T-helper 1 cell treated with Interleukin-12 subunit alpha and Interleukin-12 subunit beta and Interleukin-4 antibody, amounts not matched to agents 30 ng/mL and 1 ng/mL, for 36 hours (primary cell): ENCODE data around the gene TRIO. TPM values are rescaled to one million over a fixed set of nuclear protein-coding genes. Genes with fewer than 3 reads are reported as not detected.

Experiments used
- intact Hi-C: fragments of 100-400 bp; cut with micrococcal nuclease; formaldehyde crosslinking; loops from one replicate; pipeline ENCODE4 v1.15.1; 2024
- total RNA-seq: library from RNA; stranded (reverse); gene quantifications from 2 replicates; pipeline ENCODE4 v1.2.3, GENCODE V29; 2022

The TRIO gene
- total RNA-seq, 1 donor from 2014 or later, result 12.9 TPM

DNA sequence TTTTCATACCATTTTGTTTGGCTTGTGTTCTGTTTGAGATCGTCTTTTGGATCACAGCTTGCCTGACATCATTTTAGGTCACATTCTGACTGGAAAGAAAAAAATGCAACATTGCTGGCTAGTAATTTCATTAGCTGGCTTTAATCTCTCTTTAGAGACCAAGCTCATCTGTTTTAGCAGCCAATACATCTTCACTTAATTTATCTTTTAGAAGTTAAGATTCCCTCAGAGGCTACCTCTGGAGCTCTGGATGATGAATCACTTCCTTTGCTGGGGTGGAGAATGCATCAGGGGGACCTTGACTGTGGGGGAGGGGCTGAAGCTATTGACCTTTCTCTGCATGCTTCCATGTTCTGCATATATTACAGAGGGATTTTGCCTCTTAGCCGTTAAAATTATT lies 256.9 kb downstream of the TRIO start:
- intact Hi-C loops, result no loop called here

DNA sequence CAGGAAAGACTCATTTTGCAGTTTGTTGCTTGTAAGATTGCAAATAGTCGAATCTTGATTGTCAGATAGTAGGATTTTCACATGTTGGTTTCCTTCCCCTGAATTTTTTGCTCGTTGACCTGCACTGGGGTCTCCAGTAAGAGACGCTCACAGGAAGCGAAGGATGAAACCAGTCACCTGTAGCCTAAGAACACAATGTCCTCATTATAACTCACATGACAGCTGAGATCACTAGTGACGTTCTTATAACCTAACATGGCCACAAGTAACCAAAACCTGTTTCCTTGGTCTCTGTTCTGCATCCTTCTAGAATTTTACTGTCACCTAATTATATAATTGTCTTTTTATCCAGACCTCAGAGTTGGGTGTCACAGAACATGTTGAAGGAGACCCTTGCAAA lies 257.5 kb downstream of the TRIO start:
- intact Hi-C loops, result no loop called here

DNA sequence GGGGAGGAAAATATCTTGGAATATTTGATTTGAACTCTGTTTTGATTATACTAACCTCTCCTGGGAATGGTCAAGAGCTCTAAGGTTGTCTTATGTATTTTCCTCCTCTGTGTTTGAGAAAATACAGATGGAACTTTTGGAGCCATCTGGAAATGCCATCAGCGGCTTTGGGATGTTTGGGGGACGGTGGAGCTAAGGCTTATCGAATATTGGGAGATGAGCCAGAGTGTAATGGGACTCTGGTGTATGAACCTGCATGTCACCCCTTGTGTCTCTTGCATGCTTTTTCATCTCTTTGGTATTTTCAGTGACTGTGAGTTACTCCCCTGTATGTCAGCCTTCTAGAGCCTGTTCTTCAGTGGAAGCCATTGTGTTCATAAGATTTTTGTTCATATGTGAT lies 258.5 kb downstream of the TRIO start:
- intact Hi-C loops, result no loop called here

DNA sequence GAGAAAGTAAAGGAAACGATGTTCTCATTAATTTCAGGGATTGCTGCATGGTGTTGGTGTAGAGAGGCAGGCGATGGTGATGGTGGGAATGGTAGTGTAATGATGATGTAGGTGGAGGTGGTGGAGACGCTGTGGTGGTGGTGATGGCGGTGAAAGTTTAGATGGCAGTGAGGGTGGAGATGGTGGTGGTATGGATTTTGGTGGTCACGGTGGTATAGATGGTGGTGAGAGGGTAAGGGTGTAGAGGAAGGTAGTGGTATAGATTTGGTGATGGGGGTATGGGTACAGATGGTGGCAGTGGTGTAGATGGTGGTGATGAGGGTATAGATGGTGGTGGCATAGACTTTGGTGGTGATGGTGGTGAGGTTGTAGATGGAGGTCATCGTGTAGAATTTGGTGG lies 259.3 kb downstream of the TRIO start:
- intact Hi-C loops, result no loop called here

DNA sequence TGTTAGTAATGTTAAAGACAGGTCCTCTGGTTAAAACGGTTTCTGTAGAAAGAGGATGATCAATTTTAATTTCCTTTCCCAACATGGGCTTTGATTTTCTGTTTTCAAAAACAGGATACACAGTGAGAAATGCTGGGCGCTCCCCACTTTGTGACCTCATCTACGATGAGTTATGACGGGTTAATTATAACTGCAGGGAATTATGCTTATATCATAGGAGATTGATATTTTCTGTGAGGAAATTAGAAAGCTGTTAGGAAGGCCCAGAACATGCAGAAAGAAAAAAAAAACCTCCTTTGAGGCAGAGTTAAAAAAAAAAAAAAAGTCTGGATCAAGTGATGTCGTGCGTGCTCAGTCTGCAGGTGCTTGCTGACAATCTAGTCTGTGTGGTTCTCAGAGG lies 261.6 kb downstream of the TRIO start:
- intact Hi-C loops, result no loop called here

DNA sequence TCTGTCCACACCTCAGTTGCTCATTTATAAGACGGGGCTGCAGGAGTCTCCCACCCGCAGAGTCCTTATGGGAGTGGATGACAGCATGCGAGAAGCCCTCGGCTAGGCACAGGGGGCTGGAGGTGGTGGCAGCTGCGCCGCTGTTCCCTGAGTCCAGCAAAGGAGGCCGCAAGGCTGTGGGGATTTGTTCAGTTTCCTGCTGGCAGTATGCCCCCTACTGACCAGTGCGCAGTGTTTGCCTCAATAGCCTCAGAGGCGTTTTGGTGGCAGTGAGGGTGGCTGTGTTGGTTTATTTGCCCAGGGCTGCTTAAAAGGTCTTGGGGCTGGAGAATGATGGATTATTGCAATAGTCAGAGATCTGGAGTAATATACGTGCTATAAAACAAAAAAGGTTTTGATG lies 262.1 kb downstream of the TRIO start:
- intact Hi-C loops, result no loop called here

DNA sequence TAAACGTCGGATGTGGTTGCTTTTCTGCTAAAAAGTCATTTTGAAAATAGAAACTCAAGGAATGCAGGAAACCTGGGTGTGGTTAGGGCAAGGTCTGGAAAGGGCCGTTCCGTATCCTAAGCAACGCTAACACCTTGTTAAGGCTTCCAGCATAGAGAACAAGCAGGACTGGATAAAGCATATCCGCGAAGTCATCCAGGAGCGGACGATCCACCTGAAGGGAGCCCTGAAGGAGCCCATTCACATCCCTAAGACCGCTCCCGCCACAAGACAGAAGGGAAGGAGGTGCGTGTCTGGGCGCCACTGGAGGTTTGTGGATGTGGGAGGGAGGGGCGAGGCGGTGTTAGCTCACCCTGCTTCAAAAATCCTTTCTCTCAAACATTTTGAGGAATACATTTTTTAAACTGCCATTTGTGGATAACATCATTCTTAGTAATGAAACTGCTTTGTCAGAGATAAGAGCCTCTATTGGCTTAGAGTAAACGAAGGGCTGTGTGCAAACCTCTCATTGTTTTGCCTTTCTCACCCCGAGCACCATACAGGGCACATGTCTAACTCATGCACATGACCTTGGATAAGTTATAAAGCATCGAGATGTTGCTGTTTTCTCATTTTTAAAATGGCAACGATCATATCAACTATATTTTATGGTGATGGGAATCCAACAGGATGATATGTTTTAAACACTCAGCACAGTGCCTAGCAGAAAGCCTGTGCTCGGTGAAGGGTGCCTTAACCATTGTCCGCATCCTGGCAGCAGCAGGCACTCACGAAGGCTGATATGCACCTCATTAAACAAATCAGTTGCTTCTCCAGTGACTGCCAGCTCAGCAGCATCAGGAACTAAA lies 262.8 kb downstream of the TRIO start:
- intact Hi-C loops, result no loop called here

DNA sequence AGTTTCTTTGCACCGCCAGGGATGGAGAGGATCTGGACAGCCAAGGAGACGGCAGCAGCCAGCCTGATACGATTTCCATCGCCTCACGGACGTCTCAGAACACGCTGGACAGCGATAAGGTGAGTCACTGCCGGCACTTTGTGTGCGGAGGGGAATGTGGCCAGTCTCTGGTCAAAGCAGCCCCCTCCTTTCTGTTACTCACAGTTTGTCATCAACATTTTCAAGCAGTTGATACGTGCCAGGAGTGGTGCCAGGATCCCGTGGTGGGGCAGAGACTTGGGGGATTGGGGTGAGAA lies 263.4 kb downstream of the TRIO start:
- intact Hi-C loops, result no loop called here

DNA sequence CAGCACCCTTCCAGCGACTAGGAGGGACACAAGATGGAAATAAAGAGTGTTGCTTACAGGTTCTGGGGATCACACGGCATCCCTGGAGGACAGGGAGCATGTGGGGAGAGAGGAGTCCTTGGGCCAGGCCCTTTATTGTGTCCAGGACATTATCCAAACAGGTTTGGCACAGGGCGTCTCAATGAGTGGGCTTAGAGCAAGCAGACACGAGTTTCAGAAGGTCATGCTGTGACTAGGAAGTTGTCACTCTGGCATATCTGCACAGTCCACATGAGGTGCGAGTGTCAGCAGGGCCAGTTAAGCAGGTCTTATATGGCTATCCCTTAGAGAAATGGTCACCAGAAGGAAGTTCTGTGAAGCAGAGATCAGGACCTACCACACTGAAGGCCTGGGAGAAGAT lies 263.9 kb downstream of the TRIO start:
- intact Hi-C loops, result no loop called here

DNA sequence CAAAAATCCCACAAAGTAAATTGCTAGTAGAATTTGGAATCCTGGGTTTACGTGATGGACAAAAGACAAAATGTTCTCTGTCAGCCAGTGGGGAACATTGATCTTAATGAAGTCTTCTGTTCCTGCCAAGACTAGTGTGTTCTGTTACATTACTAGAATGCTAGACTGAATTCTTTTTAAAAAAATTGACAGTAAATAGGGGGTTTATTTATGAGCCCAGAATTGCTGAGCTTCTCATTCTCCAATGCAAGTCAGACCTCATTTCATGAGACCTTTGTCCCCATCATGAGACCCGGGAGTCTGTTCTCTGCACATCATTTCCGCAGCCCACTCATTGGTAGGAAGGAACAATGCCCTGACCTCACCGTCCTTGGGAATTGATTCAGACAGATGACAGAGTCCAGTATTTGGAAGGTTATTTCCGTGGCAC lies 264.6 kb downstream of the TRIO start:
- intact Hi-C loops, result no loop called here

DNA sequence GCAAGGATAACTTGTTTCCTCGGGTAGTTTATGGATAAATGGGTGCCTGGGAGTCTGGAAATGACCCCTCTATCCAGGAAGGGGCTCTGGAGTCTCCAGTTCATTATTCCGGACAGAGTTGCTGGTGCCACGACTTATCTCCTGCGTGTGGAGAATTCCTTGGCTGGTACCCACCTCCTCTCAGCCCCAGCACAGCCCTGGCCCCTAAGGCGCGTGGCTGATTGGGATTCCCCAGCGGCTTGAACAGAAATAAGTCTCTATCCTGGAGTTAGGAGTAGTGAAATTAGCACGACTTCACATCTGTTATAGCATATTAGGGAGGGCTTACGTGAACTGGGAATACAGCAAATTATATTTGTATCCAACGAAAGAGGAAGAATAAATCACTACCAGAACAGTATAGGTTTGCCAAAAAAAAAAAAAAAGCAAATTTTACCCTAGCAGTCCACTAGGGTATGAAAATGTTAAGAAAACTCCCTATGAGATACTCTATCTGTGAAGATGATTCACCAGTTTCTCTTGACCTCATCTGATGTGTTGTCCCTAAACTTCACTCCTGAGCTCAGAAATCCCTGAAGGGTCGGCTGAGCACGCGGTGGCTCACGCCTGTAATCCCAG lies 265.9 kb downstream of the TRIO start:
- intact Hi-C loops, result no loop called here

DNA sequence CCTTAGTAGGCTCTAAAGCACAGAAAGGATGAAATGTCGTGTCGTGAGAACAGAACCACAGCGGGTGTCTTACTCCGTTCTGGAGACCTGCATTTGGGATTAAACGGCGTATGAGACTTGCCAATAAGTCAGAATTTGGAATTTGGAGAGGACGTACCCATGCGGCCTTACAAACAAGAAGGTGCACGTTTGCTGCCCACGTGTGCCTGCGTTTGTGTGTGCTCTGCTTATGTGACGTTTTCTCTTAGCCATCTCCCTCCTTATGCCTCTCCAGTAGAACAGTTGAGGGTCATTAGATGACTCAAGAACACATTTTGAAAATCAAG lies 266.9 kb downstream of the TRIO start:
- intact Hi-C loops, result no loop called here

DNA sequence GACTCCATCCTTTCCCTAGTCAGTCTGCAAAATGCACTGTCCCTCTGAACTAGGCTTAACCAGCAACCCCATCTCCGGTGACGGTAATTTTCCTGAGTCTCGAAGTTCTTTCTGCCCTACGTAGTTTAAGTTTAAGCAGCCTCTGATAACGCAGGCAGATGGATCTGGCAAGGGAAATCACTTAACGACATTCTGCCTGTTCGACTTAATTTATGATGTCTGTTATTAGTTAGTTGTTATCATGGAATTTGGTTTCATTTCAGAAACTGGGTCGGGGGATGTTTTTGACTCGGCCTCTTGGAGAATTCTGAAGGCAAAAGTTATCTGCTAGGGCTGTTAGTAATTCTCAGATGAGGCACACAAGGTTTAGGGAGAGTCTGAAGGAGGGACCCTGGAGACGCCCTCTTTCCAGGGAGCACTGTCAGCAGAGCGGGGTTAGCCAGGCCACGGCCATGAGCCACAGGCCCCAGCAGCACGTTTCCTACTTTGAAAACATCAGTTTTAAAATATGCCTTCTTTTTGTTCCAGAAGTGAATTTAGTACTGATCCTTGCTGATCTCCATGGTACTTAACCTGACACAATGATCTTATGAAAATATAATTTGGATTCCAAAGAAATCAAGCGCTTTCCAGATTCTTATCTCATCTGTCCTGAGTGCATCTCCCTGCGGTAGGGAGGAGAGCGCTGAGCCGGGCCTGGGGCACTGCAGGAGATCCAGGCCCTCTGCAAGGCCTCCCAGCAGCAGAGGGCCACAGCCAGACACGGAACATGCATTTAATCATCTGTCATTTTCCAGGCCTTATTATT lies 267.5 kb downstream of the TRIO start:
- intact Hi-C loops, result no loop called here

DNA sequence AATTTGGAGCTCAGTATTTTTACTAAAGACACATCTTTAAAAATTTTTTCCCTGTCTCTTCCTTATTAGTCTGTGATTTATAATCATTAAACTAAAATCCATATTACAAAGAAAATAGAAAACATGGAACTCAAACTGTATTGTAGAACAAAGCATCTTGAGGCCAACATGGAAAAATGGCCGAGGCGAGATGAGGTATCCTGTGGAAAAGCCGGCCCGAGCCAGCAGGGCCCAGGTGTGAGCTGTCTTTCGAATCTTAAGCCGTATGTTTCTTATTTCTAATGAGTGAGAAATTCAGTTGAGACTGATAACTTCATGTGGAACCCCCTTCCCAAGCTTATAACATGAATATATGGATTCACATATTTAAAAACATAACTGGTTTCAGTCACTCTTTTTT lies 268.1 kb downstream of the TRIO start:
- intact Hi-C loops, result no loop called here

DNA sequence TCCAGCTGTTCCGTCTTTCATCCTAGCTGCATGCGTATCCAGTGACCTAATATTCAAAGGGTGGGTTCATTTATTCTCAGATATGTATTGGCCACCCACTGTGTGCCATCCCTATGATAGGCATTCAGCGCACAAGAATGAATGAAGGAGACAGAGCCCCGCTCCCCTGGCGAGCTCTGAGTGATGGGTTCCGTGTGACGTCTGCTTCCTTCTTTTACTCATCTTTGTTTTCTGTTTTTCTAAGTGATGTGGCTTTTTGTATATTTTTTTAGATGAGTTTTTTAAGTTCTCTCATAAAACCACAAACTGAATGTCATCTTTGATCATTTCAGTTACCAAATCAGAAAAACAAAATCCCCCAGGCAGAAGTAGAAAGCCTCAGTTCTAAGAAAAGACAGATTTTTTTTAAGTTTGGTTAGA lies 270.2 kb downstream of the TRIO start:
- intact Hi-C loops, result loop anchor here (1.0 kb wide), 3 partner anchors 11 to 251 kb away; partner anchors contain the start of genes OTULIN and OTULINL

DNA sequence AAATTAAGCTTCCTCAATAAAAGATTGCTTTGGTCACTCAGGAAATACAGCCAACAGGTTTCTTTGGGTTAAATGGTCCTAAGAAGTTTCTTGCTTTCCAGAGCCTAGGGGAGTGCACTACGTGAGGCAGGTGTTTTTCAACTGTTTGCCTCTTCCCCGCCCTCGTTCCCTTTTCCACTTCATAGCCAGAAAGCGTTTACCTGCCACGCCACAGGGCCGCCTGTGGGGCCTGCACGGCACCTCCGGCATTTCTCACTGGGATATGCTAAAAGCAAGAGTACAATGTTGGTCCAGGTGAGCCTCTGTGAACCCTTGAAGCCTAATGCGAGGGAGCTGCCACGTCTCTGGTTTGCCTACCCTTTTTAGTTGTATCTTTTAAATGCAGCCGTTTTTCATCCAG lies 270.9 kb downstream of the TRIO start:
- intact Hi-C loops, result loop anchor here (2.0 kb wide), 2 partner anchors 23 to 181 kb away; no protein-coding TSS in a partner anchor

DNA sequence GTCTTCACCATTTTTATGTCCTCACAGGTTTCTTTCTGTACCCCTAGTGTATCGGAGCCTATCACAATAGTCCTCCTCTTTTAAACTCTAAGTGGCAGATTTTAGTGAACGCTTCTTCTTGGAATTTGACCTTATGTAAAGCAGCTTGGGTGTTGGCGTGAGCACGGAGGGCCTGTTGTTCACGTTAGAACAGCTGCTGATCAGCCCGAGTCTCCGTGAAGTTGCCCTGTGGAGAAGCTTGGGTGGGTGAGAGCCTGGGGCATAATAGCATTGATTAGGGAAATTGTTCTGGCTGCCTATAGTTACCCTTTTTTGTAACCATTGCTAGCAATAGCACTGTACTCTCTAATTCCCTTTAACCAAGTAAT lies 271.5 kb downstream of the TRIO start:
- intact Hi-C loops, result loop anchor here (2.0 kb wide), 2 partner anchors 22 to 180 kb away; no protein-coding TSS in a partner anchor

DNA sequence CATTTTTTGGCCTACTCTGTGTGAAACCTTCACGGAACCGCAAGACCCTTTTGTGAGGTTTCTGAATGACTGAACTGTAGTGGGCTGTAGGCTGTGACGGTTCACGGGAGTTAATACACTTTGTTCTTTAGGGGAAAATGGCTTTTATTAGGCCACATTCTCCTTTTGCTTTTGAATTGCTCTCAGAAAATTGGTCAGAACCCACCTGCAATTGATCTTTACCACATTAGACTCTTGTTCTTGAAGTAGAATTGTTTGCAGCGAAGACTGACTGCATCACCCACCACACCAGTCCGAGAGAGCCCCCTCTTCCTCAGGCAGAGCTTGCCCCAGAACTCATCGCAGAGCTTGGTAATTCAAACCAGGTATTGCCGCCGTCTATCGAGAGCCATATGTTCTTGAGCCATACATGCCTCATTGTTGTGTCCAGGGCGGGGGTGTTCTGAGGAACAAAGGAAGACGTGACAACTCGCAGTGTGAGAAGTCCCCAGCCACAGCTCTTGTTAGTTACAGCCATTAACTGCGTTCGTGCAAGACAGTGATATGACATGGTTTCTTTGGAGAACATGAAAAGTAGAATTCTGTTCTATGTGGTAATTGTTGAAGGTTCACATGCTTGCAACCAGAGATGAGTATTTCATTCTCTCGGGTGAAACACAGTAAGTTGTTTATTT lies 272.0 kb downstream of the TRIO start:
- intact Hi-C loops, result loop anchor here (2.0 kb wide), 2 partner anchors 22 to 180 kb away; no protein-coding TSS in a partner anchor

DNA sequence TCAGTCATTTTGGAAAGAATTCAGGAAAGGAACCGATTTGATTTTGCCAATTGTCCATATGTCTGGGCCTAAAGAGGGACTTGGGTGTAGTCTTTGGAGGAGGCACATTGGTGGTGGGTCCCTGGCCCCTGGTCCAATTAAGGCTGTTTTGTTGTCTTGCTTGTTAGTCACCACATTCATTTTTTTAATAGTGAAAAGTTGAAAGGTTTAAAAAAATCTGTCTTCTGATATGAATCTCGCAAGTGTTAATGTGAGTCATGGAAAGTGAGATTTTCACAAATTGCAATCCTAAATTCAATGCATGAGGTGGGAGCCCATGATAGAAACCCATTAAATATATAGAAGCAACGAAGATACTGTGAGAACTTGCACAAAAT lies 272.5 kb downstream of the TRIO start:
- intact Hi-C loops, result loop anchor here (2.0 kb wide), 2 partner anchors 21 to 179 kb away; no protein-coding TSS in a partner anchor

DNA sequence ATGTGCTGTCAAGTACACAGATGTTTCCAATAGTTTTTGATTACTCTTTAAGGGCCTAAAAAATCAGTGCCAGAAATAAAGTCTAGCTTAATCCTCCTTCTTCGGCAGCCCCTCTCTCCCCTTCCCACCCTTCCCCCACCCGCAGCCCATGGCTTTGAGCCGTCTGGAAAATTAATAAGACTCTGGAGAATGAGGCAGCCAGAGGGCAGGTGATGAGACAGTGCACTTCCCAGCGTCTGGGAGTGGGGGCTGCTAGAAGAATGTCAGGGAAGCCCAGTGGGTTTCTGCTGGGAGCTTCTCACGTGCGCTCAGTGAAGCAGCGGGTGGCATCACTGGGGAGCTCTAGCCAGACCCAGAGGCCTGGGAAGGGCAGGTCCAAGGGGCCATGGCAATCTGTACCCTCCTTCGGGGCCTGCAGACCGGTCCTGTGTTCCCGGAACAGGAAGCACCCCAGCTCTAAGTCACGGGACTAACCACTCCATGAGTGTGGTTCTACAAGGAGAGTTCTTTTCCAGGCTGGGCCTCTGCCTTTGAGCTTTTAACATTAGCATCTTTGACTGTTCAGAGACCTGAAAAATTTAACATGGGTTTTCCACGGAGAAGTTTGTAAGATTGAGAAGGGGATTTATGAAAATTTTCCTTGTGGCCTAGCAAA lies 273.6 kb downstream of the TRIO start:
- intact Hi-C loops, result no loop called here

DNA sequence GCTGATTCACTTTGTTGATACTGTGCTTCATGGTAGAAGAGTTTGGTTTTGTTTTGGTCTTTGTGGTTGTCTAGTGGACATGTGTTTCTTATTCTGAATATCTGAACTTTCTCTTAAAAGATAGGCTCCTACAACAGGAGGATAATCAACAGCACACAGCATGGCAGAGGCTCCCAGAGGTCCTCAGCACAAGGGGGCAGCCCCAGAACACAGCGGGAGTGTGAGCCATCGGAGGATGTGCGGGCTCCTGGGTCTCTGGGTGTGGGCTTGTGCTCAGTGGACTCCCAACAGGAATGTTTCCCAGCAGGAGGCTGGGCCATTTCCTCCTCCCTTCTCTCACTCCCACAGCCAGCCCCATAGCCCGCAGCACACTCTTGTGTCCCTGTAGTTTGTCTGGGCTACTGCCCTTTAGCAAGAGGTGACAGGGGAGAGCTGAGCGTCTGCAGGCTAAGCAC lies 274.2 kb downstream of the TRIO start:
- intact Hi-C loops, result no loop called here
